ENCODE results near the gene WDR18.
"Not testable (repeated sequence)": the region's sequence is repeated elsewhere in the genome, so short reads cannot be mapped to it uniquely, and the experiment has no call there.

The WDR18 gene

DNA sequence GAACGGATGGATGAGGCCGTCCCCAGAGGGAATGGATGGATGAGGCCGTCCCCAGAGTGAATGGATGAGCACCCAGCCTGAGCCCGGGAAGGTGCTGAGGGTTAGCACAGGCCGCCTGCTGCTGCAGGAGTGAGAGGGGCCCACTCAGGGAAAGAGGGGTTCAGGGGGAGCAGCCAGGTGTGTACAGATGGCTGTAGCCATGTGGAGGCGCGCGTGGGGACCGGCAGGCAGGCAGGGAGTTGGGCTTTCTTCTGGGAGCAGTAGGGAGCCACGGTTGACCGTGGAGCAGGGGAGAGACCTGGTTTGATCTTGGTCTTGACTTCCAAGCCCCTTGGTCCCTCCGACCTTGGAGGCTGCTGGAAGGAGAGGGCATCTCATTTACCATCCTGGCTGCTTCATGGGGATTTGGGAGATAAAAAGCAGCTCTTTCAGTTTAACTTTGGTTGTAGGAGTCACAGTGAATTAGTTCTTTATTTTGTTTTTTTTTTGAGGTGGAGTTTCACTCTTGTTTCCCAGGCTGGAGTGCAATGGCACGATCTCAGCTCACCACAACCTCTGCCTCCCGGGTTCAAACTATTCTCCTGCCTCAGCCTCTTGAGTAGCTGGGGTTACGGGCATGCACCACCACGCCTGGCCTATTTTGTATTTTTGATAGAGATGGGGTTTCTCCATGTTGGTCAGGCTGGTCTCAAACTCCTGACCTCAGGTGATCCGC lies 33.6 kb upstream of the WDR18 start:
- no peak for DNase-seq

DNA sequence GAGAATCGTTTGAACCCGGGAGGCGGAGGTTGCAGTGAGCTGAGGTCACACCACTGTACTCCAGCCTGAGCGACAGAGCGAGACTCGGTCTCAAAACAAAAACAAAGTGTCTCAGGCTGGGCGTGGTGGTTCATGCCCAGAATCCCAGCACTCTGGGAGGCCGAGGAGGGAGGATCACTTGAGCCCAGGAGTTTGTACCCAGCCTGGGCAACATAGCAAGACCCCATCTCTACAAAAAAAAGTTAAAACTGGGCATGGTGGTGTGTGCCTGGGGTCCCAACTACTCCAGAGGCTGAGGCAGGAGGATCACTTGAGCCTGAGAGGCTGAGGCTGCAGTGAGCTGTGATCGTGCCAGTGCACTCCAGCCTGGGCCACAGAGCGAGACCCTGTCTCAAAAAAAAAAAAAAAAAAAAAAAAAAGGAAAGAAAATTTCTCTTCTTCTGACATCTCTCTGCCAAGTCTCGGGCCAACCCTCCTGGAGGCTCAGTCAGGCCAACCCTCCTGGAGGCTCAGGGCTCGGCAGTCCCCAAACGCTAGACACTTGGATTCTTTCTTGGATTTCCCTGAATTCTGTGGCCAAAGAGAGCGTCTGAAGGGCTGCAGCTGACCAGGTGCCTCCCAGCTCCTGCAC lies 32.0 kb upstream of the WDR18 start:
- DNase-seq = no peak

GRCh38 chr19:952680-953444 lies 31.3 kb upstream of the WDR18 start:
- DNase-seq = peak; percentile 62

- no peak for DNase-seq
Observed at GRCh38 chr19:953445-954271, 30.5 kb upstream of the WDR18 start.

GRCh38 chr19:954272-954671 lies 29.9 kb upstream of the WDR18 start:
- DNase-seq = no peak

GRCh38 chr19:954672-955494 lies 29.3 kb upstream of the WDR18 start:
- DNase-seq = no peak

DNA sequence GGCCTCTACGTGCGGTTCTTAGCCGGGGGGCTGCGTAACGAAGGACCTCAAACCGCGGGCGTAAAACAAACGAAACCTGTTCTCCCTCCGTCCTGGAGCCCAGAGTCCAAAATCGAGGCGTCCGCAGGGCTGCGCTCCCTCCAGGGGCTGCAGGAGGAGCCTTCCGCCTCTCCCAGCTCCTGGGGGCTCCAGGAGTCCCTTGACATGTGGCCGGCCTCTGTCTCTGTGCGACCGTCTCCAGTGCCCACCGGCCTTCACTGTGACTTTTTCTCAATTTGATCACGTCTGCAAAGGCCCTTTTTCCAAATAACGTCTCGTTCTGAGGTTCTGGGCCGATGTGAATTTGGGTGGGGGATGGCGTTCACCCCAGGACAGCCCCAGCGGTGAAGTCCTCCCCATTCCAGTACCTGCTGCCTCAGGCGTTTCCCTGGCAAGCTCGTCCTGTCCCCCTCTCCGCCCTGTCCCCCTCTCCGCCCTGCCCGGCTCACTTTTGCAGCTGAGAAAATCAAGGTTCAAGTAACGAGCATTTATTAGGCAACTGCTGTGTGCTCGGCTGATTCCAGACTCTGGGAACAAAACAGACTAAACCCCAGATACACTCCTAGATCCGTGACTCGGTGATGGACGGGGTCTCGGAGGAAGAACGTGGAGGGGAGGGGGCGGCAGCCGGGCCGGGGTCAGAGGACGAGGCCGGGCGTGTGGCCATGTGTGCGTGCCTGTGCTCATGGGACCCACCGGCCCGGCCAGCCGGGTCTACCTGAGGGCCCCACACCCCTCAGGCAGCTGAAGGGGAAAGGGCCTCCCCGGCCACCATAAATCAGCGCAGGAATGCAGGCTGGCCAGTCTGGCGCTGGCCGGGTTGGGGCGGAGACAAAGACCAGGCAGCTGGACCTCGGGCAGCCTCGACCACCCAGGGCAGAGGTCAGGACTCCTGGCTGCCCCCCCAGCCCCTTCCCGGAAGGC lies 28.1 kb upstream of the WDR18 start:
- DNase-seq = no peak

GRCh38 chr19:956766-957440 lies 27.2 kb upstream of the WDR18 start:
- peak; percentile 83 for DNase-seq

GRCh38 chr19:957578-957977 lies 26.6 kb upstream of the WDR18 start:
- DNase-seq = not testable (repeated sequence)

DNA sequence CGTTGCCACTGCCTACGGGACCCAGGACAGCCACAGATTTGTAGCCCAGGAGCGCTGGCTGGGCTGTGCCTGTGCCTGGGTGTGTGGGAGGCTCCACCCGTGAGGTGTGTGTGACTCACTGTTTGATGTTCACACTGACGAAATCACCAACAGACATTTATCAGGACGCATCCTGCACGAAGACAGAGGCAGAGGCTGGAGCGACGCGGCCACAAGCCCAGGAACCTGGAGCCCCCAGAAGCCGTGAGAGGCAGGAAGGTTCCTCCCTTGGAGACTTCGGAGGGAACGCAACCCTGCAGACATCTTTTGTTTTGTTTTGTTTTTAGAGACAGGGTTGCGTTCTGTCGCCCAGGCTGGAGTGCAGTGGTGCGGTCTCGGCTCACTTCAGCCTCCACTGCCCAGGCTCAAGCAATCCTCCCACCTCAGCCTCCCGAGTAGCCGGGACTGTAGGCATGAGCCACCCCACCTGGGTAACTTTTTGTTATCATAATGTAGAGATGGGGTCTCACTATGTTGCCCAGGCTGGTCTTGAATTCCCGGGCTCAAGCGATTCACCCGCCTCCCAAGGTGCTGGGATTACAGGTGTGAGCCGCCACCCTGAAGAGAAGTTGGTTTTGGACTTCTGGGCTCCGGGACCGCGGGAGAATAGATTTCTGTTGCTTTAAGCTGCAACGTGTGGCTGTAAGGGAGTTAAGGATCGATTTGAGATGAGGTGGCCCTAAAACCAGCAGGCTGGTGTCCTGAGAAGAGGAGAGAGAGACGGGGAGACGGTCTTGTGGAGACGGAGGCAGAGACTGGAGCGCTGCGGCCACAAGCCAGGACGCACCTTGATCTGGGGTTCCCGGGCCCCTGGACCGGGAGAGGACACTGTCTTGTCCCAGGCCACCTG lies 24.9 kb upstream of the WDR18 start:
- peak; percentile 22 for DNase-seq

DNA sequence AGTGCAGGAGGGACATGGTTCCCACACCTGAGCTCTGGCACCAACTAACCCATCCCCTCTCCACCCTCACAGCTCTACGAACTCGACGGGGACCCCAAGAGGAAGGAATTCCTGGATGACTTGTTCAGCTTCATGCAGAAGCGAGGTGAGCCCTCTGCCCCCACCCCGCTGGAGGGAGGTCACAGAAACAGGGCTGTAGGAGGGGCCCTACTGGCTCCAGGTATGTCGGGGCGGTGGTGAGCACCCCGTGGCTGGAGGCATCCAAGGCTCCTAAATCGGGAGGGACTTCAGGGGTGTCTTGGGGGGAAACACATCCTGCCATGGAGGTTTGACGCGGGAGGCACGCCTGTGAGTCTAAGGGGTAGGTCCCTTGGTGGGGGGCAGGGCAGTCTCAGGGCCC lies 24.1 kb upstream of the WDR18 start:
- no peak for DNase-seq

DNA sequence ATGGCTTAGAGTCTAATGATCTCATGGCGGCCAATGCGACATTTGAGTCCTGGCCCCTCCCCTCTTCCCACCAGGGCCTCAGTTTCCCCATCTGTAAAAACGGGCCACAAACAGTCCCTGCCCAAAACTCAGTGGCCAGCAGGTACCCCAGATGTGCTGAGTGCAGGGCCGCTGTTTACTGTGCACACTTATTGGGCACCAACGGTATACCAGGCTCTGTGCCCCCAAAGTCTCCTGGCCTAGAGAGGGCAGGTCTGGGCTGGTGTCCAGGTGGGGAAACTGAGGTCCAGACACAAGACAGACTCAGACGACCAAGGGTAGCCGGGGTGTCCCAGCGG lies 23.6 kb upstream of the WDR18 start:
- no peak for DNase-seq

DNA sequence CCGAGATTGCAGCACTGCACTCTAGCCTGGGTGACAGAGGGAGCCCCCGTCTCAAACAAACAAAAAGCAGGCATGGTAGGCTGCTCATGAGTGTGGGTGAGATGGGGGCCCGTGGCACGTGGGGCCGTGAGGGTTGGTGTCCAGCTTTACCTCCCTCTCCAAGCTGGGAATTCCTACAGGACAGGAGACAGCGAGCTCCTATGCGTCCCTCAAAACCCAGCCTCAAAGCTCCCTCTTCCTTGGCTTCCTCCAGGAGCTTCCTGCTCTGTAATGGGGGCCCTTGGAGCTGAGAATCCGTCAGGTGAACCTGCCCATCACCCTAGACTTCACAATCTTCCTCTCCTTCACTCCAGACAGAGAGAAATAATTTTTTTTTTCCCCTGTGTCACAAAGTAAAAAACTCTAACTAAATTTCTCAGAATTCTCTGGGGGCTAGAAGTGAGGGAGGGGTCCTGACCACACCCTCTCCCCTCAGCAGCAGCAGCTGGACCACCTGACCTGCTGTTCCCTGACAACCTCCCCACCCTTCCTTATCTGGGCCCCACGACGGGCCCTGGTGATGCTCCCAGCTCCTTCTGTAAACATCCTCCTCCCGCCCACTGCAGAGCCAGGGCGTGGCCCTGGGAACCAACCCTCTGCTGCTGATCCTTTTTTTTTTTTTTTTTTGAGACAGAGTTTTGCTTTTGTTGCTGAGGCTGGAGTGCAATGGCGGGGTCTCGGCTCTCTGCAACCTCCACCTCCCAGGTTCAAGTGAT lies 22.1 kb upstream of the WDR18 start:
- DNase-seq = no peak

- no peak for DNase-seq
Observed at GRCh38 chr19:962683-963400, 21.3 kb upstream of the WDR18 start.

DNA sequence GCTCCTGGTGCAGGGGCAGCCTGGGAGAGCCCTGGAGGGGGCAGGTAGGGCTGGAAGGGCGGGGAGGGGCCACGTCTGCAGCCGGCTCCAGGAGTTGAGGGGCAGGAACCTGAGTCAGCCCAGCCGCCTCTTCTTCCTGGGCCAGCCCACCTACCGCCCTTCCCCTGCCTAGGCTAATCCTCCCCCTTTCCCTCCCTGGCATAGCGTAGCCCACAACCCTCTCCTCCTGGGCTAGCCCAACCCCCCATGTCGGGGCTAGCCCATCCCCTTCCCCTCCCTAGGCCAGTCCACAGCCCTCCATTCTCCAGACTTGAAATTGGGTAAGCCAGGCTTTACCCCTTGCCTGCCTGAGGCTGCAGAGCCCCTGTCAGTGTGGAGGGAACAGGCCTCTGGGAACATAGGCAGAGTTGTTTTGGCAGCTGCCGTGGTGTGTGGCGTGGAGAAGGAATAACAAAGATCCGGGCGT lies 20.6 kb upstream of the WDR18 start:
- DNase-seq = no peak

DNA sequence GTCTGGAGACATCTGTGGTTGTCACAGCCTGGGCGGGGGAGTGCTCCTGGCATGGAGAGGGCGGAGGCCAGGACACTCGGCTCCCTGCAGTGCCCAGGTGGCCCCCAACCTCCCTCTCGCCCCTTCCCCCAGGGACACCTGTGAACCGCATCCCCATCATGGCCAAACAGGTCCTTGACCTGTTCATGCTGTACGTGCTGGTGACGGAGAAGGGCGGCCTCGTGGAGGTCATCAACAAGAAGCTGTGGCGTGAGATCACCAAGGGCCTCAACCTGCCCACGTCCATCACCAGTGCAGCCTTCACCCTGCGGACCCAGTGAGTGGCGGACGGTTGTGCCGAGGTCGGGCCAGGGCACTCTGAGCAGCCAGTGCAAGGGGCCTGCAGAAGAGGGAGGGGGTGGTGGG lies 20.0 kb upstream of the WDR18 start:
- DNase-seq = no peak

- DNase-seq = peak; percentile 30
Observed at GRCh38 chr19:964761-965694, 19.1 kb upstream of the WDR18 start.

Data from fibroblast of skin of right biceps (primary cell).